CD4-positive, alpha-beta T cell treated with Interferon gamma for 1 hour (primary cell): ENCODE results near the gene VPS9D1.
"Not testable (repeated sequence)": the region's sequence is repeated elsewhere in the genome, so short reads cannot be mapped to it uniquely, and the experiment has no call there.

ENCODE experiments used
- DNase-seq: peaks from one replicate; pipeline ENCODE4 v3.0.0-alpha.2; 2020

Gene VPS9D1

DNA sequence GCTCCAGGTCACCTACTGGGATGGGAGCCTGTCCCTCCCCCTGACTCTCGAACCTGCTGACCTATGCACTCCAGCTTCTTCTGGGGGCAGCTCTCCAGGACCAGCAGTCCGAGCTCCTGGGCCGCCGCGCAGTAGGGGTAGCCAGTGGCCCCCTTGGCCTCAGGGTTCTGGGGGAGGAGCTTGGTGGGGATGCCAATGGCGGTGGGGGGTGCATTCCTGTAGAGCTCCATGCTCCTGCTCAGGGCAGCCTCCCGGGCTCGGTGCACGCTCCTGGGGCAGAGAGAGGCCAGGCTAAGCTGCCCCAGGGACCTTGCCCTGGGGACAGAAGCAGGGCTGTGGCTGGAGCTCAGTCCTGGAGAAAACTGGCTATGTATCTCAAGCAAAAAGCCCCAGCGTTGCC lies 11.5 kb downstream of the VPS9D1 start:
- DNase-seq = no peak

- DNase-seq = no peak
These were observed 12.2 kb downstream of the VPS9D1 start for GRCh38 chr16:89708481-89708931.

DNA sequence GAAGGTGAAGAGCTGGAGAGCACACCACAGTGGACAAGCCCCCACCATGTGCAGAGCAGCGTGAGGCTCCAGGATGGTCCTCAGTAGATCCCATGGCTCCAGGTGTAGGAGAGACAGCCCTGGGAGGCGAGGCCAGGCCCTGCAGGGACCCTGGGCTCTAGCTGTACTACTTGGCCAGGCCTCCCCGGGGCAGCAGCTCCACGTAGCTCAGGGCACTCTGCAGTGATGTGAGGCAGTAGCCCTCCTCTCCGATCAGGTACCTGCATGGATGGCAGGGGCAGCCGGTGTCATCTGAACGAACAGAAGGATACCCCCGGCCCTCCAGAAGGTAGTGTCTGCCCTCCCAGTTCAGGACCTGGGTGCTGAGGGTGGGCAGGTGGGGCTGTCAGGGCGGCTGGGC lies 13.0 kb downstream of the VPS9D1 start:
- DNase-seq = no peak

- DNase-seq = no peak
These were observed 14.0 kb downstream of the VPS9D1 start for GRCh38 chr16:89706518-89707260.

DNA sequence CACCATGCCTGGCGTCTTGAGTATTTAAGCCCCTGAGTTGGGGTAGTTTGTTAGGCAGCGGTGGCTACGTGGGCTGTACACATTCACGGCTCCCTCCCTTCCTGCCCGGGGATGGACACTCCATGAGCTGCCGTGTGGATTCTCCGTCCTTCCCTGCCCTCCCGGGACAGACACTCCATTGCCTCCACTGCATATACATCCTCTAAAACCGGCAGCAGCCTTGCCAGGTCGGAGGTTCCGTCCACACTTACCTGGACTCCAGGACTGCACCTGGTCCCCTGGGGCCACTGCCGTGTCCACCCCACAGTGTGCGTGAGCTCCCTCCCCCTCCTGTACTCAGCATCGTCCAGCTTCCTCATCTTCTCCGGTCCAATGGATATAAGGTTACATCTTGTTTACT lies 15.7 kb downstream of the VPS9D1 start:
- no peak for DNase-seq

- no peak for DNase-seq
These were observed 16.4 kb downstream of the VPS9D1 start for GRCh38 chr16:89704281-89704680.

DNA sequence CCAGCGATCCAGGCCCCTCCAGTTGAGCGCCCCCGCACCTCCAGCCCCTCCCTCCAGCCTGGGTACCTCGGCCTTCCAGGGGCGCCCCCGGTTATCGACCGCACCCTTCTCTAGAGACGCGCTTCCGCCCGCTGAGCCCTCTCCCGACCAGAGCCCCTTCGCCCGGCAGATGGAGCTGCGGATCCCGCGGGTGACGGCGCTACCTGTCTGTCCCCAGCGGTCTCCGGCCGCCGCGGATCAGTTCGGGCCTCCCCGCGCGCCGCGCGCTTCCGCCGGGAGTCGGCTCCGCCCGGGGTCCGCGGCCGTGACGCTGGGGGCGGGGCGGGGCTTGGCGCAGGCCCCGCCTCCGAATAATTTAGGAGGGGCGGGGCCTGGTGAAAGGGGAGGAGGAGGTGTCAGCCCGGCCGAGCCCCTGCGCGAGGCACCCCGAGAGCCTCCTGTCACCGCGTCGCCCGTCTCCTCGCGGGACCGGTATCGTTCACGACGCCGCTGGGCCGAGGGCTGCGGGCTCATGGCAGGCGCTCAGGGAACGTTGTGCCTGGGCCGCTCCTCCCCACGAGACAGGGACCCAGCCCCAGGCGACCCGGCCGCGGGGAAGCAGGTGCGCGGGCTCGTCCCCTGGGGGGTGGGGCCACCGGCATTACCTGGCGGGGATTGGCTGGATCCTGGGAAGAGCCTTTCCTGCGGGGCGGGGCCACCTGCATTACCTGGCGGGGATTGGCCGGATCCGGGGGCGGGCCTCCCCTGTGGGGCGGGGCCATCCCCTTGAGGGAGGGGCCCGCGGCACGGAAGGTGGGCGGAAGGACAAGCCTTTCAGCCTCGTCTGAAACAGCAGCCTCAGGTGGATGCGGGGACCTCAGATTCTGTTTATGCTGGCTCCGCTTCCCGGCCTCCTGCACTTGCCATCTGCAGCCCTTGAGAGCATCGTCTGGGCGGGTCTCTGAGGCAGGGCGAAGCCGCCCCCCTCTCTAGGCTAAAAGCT lies 19.0 kb downstream of the VPS9D1 start, which contains the start of gene SPATA2L:
TSS of gene SPATA2L (minus strand) at position 281 of the 982 bp plus-strand sequence. CDS start 473 bp downstream, outside the sequence.
- DNase-seq = peak; percentile 97

GRCh38 chr16:89700649-89701424 lies 19.9 kb downstream of the VPS9D1 start:
- DNase-seq = peak; percentile 61

DNA sequence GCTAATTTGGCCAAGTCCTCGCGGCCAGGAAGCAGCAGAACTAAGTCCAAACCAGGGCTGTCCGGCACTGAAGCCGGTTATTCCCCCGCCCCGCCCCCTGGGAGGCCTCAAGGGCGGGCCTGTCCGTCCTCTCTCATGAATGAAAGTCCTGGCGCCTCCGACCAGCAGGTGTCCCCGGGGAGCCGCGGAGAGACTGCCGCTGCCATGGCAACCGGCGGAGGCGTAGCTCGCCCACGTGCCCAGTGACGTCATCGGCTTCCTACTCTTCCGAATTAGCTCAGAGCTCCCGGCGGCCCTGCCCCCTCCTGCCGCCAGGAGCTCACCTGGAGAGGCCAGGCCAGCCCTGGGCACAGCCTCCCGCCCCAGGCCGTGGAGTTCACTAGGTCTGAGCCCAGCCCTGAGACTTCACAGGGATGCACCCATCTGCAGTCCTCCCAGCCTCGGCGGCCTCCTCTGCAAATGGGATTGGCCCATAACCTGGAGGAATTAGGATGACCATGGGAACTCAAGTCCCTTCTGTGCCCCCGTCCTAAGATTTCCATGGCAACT lies 20.5 kb downstream of the VPS9D1 start:
- DNase-seq = peak; percentile 97

DNA sequence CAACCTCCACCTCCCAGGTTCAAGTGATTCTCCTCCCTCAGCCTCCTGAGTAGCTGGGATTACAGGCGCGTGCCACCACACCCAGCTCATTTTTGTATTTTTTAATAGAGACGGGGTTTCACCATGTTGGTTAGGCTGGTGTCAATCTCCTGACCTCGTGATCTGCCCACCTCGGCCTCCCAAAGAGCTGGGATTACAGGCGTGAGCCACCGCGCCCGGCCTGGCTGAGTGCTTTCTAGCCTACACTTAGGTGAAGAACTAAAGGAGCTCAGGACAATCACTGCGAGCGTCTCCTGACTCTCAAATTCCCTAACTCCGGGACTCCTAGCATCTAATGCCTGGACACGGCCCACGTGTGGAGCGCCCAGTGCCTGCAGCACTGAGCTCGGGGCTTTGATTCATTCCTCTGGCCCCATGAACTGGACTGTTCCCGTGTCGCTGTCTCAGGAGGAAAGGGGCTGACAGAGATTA lies 21.0 kb downstream of the VPS9D1 start:
- not testable (repeated sequence) for DNase-seq

DNA sequence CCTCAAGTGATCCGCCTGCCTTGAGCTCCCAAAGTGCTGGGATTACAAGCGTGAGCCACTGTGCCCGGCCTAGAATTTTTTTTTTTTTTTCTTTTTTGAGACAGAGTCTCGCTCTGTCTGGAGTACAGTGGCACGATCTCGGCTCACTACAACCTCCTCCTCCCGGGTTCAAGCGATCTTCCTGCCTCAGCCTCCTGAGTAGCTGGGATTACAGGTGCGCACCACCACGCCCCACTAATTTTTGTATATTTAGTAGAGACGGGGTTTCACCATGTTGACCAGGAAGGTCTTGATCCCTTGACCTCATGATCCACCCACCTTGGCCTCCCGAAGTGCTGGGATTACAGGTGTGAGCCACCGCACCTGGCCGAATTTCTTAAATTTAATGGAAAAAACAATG lies 22.0 kb downstream of the VPS9D1 start:
- not testable (repeated sequence) for DNase-seq

- no peak for DNase-seq
These were observed 22.9 kb downstream of the VPS9D1 start for GRCh38 chr16:89697616-89698331.

DNA sequence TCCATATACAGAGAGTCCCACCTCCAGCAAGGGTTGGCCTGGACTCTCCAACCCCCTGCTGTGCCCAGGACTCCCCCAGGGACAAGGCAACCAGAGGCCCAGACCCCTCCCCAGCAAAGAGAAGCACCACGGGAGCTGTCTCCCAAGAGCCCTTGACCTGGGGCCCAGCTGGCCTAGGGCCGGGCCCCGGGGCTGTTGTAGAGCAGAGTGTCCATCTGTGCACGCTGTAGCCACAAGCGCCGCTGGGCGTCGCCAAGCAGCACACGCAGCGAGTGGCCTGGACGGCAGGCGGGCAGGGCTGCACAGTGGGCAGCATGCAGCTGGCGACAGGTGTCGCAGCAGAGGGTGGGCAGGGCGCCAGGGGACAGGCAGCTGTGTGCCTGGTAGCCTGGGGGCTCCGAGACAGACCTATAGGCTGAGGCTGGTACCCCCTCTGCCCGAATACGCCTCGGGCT lies 23.5 kb downstream of the VPS9D1 start:
- no peak for DNase-seq

DNA sequence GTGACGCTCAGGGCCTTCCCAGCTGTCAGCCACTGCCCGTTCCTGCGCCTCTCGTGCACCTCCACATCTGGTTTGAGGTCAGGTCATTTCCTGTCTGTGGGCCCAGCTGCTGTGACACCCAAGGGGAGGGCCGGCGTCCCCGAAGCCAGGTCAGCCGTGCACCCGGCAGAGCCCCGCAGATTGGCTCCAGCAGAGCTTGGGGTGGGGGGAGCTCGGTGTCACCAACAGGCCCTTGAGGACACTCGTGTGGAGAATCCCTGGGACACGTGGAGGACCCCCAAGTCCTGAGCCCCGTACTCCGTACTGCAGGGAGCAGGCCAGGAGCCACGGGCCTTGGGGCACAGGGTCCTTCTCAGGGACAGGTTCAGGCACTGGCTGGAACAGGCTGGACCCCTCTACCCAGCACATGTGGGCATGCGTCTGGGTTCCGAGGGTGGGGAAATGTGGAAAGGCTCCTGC lies 24.0 kb downstream of the VPS9D1 start:
- peak; percentile 54 for DNase-seq

DNA sequence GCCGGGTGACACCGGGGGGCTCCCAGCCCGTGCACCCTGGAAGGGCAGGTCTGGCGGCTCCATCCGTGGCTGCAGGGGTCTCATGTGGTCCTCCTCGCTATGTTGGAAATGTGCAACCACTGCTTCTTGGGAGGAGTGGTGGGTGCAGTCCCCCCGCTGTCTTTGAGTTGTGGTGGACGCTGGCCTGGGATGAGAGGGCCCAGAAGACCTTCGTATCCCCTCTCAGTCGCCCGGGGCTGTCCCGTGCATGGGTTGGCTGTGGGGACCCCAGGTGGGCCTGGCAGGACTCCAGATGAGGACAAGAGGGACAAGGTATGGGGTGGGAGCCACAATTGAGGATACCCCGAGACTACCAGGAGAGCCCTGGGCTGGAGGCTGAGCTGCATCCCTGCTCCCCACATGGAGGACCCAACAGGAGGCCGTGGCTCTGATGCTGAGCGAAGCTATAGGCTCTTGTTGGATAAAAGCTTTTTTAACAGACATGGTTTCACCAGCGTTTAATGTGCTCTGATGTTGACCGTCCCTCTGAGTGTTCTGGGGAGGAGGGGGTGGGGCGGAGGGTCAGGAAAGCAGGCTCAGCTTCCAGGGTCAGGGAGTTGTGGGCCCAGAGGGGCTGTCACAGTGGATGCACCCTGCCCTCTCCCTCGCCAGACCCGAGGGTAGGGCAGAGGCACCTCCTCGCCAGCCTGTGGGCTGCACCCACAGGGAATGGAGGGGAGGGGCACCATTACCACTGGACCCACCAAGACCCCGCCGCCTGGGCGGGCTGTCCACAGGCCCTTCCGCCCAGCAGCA lies 24.6 kb downstream of the VPS9D1 start:
- no peak for DNase-seq

- no peak for DNase-seq
These were observed 25.4 kb downstream of the VPS9D1 start for GRCh38 chr16:89695086-89695874.

DNA sequence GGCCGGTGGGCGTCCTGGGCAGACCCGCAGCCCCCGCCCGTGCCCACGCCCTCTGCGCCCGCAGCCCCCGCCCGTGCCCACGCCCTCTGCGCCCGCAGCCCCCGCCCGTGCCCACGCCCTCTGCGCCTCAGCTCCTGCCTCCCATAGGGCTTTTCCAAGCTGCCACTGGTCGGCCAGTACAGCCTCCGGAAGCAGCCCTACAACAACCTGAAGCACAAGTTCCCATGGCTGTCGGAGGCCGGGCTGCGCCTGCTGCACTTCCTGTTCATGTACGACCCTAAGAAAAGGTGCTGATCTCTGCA lies 26.0 kb downstream of the VPS9D1 start:
- not testable (repeated sequence) for DNase-seq

GRCh38 chr16:89693931-89694783 lies 26.5 kb downstream of the VPS9D1 start:
- no peak for DNase-seq

DNA sequence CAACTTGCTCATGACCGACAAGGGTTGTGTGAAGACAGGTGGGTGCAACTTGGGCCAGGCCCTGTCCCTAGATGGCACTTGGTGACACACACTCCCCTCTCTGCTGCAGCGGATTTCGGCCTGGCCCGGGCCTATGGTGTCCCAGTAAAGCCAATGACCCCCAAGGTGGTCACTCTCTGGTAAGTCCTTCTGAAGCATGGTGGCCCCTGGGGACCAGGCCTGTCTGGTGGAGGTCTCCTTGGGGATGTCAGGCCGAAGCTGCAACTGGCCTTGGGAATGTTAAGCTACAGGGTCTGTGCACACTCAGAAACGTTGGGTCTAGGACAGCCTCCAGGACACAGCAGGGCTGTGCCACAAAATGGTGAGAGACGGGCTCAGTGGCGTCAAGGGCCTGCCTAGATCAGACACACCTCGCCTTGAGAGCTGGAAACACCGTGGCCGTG lies 27.4 kb downstream of the VPS9D1 start:
- no peak for DNase-seq
